GM19025 (cell line): ENCODE results near the gene CLEC18A.
"Not testable (repeated sequence)": the region's sequence is repeated elsewhere in the genome, so short reads cannot be mapped to it uniquely, and the experiment has no call there.

ENCODE experiments used
- ATAC-seq: cut with Tn5 transposase; IDR thresholded peaks from one replicate; pipeline ENCODE4 v1.9.1; 2021; ENCODE audit warnings: mild to moderate bottlenecking, low read depth, moderate library complexity; ENCODE audit not compliant: unreplicated experiment

The CLEC18A gene

GRCh38 chr16:70012951-70013350 is 61.8 kb downstream of the CLEC18A start:
- ATAC-seq, result not testable (repeated sequence)
